Raji (cell line): ENCODE measurements around the gene AKAP7.

Experiments used
- POLR2A ChIP-seq: IDR thresholded peaks from 2 replicates; pipeline ENCODE4 v1.6.1; 2011; ENCODE audit warnings: low read depth, low read length, control low read depth; ENCODE audit not compliant: insufficient read depth

The AKAP7 gene

DNA sequence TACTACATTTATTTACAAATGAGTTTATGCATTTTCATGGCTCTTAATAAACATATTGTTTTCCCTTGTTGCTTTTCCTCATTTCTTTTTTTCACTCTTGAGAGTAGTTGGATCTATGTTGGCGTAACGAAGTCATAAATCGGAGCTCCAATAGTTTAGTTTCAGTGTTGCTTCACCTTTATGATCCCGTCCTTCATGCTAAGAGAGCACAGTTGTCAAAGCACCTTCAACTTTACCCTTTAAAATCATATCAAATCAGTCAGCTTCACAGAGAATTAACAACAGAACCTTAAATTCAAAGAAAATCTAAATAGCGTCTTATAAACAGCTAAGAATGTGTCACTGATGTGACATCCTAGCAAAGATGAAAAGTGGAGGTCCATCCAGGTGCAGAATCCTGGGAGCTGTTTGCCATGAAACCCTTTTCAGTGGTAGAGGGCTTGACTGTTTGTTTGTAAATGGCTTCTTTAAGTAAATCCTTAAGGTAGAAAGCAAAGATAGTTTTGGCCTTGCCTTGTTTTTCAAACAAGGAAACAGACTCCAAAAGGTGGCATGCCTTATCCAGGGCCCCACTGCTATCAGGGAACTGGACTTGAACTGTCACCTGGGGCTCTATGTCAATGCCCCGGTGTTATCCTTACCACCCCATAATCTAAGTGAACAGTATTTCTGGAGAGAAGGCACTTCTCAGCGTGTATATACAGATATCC is 148.4 kb downstream of the AKAP7 start:
- TF ChIP-seq POLR2A = no peak

GRCh38 chr6:131285548-131285947 is 150.3 kb downstream of the AKAP7 start:
- no peak for TF ChIP-seq POLR2A

DNA sequence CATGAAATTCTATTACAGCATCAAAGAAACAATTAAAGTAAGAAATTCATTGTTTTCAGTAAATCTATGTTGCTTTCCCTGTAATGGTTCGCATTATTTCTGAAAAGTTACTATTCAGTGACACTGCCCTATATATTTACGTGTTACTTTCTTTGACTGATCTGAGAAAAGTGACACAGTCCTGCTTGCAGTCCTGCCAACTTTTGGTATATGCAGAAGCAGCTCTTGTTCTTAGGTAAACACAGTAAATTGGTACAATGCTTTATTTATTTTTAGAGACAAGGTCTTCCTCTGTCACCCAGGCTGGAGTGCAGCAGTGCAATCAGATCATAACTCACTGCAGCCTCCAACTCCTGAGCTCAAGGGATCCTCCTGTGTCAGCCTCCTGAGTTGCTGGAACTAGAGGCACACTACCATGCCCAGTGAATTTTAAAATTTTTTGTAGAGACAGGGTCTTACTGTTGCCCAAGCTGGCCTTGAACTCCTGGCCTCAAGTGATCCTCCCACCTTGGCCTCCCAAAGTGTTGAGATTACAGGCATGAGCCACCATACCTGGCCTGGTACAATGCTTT is 151.3 kb downstream of the AKAP7 start:
- no peak for TF ChIP-seq POLR2A

DNA sequence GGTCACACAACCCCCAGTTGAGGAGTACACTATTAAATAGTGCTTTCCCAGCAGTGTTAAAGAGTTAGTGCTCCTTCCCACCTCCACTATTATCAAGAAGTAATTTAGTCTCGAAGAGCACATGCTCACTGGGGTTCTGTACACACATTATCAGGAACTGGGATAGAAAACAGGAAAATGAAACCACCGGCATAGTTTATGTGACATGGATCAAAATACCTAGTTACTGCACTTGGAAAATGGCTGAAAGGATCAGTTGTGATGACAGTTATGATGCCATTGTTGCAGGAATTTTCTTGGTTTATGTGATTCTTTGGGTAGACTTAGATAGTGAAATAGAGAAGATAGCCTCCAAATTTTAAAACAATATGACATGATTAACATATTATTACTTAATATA is 152.9 kb downstream of the AKAP7 start:
- TF ChIP-seq POLR2A = no peak

GRCh38 chr6:131290955-131291354 is 155.7 kb downstream of the AKAP7 start:
- TF ChIP-seq POLR2A = no peak

- TF ChIP-seq POLR2A = no peak
Observed at GRCh38 chr6:131292145-131292938, 157.1 kb downstream of the AKAP7 start.

DNA sequence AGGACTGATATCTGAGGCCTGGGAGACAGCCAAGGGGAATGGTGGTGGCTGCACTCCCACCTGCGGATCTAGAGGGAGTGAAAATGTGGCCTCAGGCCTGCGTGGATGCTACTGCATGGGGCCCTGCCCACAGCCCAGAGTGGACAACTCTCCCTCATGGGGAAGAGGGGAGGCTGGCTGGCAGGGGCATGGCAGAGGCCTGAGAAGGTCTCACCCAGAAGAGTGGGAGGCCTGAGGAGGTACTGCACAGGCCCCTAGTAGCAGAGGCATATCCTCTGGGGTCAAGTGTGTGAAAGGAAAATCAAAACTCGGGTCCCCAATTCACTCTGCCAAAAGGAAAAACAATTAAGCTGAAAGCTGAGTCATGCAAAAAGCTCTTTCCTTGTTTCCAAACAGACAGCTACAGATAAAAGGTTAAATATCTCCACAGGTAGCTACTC is 158.2 kb downstream of the AKAP7 start:
- no peak for TF ChIP-seq POLR2A

DNA sequence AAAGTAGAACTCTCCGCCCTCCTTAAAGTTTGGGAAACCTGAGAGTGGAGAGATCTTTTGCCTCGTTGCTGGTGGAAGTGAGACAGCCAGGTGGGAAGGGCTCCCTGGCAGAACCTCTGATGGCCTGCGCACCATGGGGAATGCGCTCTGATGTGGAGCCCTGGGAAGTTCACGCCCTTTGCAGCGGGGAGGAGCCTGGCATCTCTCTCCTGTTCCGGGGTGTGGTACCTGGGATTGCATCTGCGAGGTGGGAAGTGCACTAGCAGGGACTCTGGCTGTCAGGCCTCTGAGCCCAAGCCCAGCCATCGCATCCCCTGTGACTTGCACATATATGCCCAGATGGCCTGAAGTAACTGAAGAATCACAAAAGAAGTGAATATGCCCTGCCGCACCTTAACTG is 159.8 kb downstream of the AKAP7 start:
- TF ChIP-seq POLR2A = no peak

DNA sequence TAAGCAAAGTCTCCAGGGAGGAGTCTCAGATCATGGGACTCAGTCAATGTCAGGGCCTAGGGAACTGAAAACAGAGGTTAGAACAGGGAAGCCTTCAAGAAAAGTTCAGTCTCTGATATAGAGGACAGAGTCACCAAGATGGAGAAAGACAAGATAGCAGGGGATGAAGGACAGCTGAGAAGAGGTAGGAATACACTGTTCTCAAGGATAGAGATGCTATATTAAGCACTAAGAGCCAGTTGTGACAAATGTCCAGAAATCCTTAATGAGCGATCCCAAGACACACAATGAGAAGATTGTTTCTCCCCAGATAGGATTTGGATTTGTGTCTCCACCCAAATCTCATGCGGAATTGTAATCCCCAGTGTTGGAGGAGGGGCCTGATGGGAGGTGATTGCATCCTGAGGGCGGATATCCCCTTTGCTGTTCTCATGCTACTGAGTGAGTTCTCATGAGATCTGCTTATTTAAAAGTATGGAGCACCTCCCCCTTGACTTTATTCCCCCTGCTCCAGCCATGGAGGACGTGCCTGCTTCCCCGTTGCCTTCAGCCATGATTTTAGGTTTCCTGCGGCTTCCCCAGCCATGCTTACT is 168.2 kb downstream of the AKAP7 start:
- no peak for TF ChIP-seq POLR2A

DNA sequence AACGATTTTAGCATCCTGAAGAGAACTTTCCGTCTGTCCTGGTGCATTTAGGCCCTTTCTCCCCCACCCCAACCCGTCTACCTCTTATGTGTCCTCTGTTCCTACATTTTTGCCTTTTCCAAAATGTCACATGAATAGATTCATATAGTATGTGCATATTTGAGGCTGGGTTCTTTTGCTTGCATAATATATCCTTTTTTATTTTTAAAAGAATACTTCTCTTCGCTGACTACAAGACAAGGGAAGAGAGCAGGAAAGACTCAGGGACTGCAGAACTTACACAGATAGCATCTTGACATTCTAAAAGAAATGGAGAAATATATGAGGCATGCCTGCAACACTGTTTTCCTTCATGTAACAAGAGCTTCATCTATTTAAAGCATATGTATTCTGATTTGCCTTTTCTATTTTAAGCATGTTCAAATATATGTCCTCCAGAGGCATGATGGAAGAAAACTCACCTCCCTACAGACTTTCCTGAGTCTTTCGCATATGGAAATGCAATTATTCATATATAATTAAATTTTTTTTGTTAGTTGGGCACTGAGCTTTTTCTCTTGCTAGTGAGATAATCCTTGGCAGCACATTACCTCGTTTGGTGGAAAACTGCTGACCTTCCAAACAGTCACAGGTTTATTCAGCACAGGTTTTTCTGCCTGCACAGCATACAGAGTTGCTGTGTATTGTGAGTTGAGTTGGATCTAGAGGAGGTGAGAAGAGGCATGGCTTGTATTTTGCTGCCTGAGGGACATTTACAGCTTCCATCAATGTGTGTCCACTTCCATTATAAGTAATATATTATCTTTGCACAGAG is 170.0 kb downstream of the AKAP7 start:
- TF ChIP-seq POLR2A = no peak

DNA sequence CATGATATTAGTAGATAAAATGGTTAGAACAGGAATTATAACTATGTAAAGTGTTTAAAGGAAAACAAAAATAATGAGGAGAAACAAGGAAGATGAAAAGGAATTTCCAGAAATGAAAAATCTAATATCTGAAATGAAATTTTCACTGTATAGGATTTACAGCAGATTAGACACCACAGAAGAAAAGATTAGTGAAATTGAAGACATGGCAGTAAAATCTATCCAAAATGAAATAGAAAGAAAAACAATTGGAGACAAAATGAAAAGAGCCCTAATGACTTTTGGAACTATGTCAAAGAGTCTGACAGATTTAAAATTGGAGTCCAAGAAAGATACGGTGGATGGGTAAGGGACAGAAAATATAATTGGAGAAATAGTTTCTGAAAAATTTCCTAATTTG is 174.2 kb downstream of the AKAP7 start:
- TF ChIP-seq POLR2A = no peak

GRCh38 chr6:131314838-131315237 is 179.6 kb downstream of the AKAP7 start:
- TF ChIP-seq POLR2A = no peak

DNA sequence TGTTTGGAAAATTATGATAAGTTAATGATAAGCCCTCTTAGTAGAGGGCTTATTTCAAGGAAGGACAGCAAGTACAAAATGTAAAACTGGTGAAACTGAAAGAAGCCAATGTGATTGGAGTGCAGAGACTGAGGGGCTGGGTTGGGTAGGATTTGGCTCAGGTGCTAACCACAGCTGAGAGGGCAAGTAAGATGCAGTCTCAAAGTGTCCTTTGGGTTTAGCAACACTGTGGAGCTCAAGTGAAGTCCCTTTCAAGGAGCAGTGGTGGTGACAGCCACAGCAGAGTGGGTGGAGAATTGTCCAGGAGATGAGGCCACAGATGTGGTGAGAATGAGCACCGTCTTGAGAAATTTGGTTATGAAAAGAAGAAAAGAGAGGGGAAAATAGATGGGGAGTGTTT is 181.4 kb downstream of the AKAP7 start:
- no peak for TF ChIP-seq POLR2A

- no peak for TF ChIP-seq POLR2A
Observed at GRCh38 chr6:131317516-131317915, 182.2 kb downstream of the AKAP7 start.

GRCh38 chr6:131321589-131321988 is 186.3 kb downstream of the AKAP7 start:
- TF ChIP-seq POLR2A = no peak
